ENCODE results near the gene HOXA1.

Gene HOXA1

DNA sequence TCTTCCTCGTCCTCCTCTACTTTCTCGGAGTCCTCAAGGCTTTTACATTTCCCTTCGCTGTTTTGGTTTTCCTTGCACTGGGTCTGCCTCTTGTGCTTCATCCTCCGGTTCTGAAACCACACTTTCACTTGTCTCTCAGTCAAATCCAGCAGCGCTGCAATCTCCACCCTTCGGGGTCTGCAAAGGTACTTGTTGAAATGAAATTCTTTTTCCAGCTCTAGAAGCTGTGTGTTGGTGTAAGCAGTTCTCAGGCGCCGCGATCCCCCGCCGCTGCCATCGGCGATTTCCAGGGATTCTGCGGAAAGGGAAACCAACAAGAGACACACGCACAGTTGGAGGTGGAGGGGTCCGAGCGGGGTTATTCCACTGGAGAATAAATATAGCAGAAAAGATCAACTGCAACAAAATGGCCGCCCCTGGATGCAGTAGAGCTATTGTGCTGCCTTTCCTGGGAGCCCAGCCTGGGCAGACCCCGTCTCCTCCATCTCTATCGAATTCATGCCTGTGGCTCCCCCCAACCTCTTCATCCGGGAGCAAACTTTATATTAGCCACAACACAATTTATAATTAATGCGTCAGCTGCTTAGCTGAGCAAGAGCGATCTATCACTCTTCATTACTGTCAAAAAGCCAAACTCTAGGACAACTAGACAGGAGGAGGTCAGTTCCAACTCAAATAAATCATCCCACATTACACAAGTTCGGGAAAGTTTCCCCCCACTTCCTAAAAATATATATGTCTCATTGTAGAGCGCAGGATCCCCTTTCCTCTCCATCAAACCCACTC, 5.6 kb upstream of the HOXA1 start:
- peaks cover 84% of the 10 kb centered on the region for H3K4me1 Mint-ChIP-seq
- TF ChIP-seq, protein P1, sequence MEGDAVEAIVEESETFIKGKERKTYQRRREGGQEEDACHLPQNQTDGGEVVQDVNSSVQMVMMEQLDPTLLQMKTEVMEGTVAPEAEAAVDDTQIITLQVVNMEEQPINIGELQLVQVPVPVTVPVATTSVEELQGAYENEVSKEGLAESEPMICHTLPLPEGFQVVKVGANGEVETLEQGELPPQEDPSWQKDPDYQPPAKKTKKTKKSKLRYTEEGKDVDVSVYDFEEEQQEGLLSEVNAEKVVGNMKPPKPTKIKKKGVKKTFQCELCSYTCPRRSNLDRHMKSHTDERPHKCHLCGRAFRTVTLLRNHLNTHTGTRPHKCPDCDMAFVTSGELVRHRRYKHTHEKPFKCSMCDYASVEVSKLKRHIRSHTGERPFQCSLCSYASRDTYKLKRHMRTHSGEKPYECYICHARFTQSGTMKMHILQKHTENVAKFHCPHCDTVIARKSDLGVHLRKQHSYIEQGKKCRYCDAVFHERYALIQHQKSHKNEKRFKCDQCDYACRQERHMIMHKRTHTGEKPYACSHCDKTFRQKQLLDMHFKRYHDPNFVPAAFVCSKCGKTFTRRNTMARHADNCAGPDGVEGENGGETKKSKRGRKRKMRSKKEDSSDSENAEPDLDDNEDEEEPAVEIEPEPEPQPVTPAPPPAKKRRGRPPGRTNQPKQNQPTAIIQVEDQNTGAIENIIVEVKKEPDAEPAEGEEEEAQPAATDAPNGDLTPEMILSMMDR (IDR thresholded peaks at IDR 0.05; ENCODE audit: unreplicated experiment in 3 of 3), result no peak
- H3K9me3 Mint-ChIP-seq, result no peaks in the 10 kb centered on the region
- H3K27me3 Mint-ChIP-seq (ENCODE audit: low read depth), result peaks cover 38% of the 10 kb centered on the region
- peaks cover 38% of the 10 kb centered on the region for H3K36me3 Mint-ChIP-seq (ENCODE audit: low read depth)
- H3K4me3 Mint-ChIP-seq, result peak overlapping the region; percentile 94 to 97 (median 96)
- peak overlapping the region; percentile 99 to 100 (median 99) for H3K27ac Mint-ChIP-seq

DNA sequence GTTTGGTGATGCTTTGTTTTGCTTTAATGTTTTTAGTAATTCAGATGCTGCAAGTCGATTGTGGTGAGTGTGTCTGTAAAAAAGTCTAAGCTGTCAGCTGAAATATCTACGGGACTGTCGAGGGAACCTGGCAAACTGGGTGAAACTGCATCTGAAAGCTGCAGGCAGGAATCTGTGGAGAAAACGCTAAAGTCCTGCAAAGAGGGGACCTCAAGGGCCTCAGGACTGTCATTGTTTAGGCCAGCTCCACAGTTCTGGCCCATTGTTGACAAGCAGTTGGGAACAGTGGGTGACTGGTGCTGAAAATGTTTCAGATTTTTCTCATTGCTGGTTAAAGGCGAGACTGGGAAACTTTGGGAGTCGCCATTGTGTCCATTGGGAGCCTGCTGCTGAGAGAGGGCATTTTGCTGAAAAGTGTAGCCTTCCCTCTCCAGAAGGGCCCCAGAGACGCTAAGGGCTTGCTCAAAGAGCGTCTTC, 4.9 kb upstream of the HOXA1 start:
- H3K27me3 Mint-ChIP-seq (ENCODE audit: low read depth), result peaks cover 36% of the 10 kb centered on the region
- H3K36me3 Mint-ChIP-seq (ENCODE audit: low read depth), result peaks cover 33% of the 10 kb centered on the region
- peaks cover 78% of the 10 kb centered on the region for H3K4me1 Mint-ChIP-seq
- H3K9me3 Mint-ChIP-seq, result no peaks in the 10 kb centered on the region
- H3K27ac Mint-ChIP-seq, result peak overlapping the region; percentile 99 to 100 (median 99)
- peak overlapping the region; percentile 94 to 97 (median 96) for H3K4me3 Mint-ChIP-seq
- TF ChIP-seq, protein P1 (IDR thresholded peaks at IDR 0.05; ENCODE audit: unreplicated experiment in 3 of 3), result no peak

DNA sequence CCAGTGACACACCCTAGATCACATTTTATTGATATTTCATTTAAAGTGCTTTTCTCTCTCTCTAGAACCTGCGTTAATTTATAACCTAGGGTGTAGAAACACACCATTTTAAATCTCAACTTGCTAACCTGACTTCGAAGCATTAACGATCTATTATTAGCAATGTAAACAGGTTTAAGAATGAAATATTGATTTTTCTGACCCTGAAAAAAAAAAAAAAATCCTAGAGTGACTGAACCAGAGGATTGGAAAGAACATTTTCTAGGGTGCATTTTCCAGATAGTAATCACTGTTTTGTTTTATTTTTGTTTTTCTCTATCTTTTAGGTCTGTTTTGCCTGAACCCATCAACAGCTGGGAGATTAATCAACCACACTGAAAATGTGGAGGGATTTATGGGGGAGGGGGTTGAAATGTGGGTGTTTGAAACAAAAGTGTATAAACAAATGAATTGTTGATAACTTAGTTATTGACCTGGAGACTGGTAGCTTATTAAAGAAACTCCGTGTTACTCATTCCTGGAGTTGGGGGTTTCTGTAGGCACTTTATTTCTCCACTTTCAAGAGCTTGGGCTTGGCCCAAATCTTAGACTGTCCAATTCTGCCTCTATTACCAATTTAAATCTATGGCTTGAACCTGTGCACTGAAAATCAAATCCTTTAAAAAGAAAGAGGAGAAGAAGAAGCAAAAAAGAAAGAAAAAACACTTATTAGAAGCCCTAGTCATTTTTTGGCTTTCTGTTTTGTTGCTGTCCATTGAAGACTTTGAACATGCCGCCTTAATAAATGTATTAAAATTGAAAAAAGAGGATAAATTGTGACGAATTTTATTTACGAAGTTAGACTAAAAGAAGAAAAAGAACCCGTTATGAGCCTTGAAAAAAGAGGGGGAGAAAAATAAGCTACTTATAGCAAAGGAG, 3.9 kb upstream of the HOXA1 start:
- Mint-ChIP-seq H3K27ac (peak overlapping the region; percentile 99 to 100 (median 99)), H3K9me3 (no peaks in the 10 kb centered on the region), H3K27me3 (ENCODE audit: low read depth) (peaks cover 36% of the 10 kb centered on the region), H3K4me3 (peak overlapping the region; percentile 94 to 97 (median 96)), H3K36me3 (ENCODE audit: low read depth) (peaks cover 30% of the 10 kb centered on the region), H3K4me1 (peaks cover 78% of the 10 kb centered on the region)
- TF ChIP-seq, protein P1 (IDR thresholded peaks at IDR 0.05; ENCODE audit: unreplicated experiment in 3 of 3), result no peak

DNA sequence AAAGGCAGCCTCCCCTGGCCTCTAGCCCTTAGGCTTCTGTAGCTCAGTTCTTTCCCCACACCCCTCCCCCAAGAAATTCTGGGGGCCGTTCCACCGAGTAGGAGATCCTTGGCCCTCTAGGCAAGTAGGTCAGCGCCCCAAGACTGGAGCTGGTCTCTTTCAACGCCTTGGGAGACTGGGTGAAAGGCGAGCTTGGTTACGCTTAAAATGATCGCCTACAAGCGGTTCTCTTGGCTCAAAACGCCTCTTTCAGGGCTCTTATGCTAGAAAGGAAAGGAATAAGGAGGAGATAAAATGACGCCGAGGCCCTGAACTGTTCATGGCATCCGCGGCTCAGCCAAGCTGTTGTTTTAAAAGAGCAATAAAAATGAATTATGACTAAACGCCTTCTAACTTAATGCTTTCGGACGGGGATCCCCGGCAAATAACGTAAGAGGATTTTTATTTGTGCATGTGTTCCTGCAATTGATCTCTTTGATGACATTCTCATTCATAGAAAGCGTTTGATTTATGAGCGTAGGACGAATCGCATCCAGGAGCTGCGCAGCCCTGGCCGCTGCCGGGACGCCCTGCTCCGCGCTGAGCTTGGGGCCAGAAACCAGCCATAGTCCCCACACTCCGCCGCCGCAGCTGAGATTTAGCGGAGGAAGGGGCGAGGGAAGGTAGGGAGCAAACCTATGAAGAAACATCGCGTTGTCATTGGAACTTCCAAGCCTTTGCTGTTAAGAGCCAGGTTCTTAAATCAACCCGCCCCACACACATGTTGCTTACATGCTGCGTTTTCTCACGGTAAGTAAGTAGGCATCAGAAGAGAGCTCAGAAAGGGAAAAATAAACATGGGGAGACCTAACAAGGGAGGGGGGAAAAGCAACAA, 3.0 kb upstream of the HOXA1 start:
- TF ChIP-seq, protein P1 (IDR thresholded peaks at IDR 0.05; ENCODE audit: unreplicated experiment in 3 of 3), result no peak
- Mint-ChIP-seq H3K9me3 (no peaks in the 10 kb centered on the region), H3K4me1 (peaks cover 76% of the 10 kb centered on the region), H3K4me3 (peak overlapping the region; percentile 94 to 97 (median 96)), H3K27ac (peak overlapping the region; percentile 99 to 100 (median 99)), H3K27me3 (ENCODE audit: low read depth) (peaks cover 44% of the 10 kb centered on the region), H3K36me3 (ENCODE audit: low read depth) (peaks cover 30% of the 10 kb centered on the region)

All from nephron (organoid).